SIG-M5 treated with dmso at 0.1 percent for 504 hours (cell line): ENCODE results near the gene APOM.

Source experiments
- DNase-seq: peaks from one replicate; lab custom pipeline; 2025; ENCODE audit not compliant: unreplicated experiment; lab: John Stamatoyannopoulos, UW

APOM gene

DNA sequence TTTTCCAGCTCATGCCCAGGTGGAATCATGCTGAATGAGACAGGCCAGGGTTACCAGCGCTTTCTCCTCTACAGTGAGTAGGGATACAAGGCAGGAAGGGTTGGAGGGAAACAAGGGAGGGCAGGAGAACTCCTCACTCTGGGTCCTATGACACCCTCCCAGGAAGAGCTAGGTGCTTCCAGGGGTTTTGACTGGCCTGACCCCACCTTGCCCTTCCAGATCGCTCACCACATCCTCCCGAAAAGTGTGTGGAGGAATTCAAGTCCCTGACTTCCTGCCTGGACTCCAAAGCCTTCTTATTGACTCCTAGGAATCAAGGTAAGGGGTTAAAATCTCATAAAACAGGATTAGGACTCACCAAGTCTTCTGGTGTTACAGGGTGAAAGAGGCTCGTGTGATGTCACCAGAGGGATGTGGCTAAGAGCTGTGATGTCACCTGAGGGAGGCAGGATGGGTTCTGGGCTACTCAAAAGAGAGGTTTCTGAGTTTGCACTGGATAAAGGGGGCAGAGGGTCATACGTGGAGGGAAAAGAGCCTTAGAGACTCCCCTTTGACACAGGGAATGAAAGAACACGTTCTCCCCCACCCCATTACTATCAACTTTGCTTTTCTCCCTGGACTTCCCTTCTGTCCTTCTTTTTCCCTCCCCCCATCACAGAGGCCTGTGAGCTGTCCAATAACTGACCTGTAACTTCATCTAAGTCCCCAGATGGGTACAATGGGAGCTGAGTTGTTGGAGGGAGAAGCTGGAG, 1.9 kb downstream of the APOM start:
- no peak for DNase-seq

DNA sequence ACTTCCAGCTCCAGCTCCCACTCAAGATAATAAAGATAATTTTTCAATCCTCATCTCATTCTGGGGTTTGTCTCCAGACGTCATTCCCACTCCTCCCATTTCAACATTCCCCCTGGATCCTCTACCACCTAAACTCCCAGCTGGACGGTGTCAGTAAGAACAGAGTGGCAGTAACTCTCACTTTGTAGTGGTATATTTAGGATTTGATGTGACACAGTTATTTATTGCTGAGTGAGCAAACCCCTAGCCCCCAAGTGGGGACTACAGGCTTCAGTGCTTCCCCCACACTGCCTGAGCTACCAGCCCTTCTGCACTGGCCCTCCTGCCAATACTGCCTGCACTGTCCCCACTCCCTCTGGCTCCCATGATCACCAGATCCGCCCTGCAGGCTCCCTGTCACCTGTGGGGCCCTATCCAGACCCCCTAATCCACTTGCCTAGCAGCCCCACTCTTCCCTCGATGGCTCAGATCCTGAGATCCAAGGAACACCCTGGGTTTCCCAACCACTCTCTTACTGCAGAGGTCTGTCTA, 2.5 kb downstream of the APOM start:
- no peak for DNase-seq

DNA sequence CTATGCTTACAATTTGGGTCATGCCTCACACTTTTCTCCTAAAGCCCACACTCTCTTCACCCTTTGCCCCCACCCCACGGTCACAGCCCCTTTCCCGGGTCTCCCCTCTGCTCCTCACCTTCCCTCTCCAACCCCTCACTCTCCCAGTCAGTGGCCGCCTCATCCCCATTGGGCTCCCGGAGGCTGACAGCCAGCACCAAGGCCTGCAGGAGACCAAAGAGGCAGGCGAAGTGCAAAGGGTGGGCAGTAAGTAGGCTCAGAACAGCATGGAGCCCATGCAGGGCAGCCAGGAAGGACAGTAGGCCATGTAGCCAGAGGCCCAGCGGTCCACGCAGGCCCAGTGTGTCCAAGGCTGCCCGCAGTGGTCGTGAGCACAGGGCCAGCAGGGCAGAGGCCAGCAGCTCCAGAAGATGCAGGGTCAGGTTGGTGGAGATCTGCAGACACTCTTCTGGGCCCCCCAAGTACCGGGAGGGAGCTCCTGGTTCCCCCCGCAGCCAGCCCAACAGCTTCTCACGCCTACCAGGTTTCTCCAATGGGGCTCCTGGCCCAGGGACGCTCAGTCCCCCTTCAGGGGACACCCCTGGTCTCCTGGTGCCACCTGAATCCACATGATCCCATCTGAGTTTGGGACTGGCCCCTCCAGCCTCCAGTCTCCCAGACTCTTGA, 3.4 kb downstream of the APOM start:
- DNase-seq, result no peak

DNA sequence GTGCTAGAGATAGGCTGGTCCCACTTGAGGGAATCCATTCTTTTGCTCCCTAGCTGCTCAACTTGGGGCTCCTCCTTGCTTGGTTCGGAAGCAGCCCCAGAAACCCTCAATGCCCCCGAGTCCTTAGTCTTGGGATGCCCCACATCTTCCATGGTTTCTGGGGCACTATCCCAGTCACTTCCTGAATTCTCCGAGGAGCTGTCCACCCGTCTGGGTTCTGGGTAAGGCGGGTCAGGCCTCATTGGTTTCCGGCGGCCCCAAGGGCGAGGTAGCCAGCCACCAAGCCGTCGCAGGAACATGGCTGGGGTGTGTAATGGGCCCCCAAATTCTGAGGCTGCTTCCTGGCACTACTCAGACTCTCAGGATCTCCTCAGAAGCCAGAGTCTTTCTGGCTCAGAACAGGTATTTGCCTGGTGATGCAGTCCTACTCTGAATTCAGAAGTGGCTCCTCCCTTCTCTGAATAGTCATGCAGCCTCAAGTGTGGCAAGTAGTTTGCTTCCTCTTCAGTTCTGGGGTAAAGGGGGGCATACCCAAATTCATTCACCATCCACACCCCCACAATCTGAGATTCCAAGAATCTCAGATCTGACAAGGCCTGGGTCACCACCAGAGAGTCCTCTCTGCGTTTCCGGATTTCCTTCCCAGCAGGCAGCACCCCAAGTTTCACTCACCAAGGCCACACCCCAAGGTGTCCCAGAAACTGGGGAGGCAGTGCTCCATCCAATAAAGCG, 4.1 kb downstream of the APOM start:
- DNase-seq, result peak; percentile 42

DNA sequence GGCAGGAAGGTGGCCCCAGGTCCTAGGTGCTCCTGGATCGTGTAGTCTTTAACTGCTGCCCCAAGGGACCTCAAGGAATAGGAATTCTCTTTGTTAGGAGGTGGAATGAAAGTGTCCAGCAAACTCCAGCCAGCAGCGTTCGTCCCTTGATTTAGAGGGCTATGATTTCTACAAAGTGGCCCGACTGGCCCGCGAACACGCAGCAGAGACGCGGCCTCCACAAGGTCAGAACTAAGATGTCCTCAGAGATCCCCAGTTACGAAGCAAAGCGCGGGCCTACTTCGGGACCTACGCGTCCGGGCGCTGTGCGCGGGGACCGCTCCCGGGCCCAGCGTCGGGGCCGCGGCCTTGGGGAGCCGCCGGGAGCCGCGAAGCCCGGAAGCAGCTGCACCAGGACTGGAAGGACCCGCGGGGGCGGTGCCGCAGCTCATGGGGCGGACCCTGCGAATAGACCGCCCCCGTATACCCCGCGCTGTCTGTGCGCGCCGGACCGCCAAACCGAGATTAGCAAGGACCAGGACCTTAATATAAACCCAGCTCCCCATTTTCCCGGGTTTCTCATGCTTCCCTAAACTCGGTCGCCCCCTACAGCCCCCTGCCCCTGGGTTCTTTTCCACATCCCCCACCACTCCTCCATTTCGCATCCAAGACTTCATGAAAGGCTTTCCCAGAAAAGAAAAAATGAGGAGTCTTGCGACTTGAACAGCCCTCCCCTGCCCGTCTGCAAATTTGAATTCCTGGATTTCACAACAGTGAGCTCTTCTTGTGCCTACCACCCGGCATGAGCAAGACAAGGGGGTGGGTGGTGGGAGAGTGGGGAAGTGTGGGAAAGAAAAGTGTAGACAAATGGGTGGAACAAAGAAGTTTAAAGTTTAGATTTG, 4.9 kb downstream of the APOM start, which contains the start of gene C6orf47:
C6orf47 (minus strand) TSS at position 398 of the 881 bp plus-strand sequence. CDS start 831 bp downstream, outside the sequence.
- DNase-seq, result peak; percentile 80

DNA sequence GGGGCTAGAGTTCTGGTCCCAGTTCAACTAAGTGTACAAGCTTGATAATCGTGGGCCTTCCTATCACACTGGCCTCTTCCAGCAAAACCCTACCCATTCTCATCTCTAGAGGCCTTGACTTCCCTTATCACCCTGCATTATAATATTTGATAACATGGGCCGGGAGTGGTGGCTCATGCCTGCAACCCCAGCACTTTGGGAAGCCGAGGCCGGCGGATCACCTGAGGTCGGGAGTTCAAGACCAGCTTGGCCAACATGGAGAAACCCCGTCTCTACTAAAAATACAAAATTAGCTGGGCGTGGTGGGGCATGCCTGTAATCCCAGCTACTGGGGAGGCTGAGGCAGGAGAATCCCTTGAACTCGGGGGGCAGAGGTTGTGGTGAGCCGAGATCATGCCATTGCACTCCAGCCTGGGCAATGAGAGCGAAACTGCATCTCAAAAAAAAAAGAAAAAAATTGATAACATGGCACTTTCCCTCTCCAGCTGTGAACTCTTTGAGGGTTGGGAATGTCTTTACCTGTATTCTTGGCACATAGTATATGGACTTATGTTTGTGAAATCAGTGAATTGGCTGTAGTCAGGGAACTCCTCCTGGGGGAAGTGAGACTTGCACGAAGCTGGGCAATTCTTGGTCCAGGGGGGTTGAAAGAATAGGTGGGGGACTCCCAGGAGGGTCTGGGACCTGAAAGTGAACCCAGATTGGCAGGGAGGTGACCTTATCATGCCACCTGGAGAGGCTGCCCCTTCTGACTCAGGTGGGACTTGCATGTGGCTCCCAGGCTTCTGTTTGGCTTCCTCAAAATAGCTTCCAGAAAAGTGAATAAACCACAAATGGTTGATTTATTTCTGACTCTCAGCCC, 5.8 kb downstream of the APOM start:
- no peak for DNase-seq

DNA sequence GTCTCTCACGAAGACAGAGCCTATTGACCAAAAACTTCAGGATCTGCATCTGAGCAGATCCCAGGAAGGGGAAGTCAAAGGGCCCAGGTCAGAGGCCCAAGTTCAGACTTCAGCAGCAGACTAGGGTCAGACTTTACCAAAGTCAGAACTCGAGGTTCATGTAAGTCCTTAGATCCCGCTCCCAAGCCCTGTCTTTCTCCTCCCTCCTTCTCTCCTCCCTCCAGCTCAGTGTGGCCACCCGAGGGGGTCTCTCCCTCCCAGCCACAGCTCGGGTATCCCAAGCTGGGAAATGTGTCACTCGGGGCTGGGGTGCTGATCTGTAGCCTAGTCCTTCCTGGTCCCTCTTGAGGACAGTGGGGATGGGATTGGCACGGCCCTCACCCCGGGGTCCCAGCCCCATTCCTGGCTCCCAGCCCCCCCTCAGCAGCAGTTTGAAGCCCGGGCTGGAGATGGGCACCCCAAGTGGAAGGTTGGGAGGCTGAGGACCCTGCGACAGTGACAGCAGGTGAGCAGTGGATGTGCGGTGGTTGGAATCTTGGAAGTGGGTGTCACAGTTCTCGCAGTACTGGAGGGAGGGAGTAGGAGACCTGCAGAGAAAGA, 6.5 kb downstream of the APOM start:
- no peak for DNase-seq

DNA sequence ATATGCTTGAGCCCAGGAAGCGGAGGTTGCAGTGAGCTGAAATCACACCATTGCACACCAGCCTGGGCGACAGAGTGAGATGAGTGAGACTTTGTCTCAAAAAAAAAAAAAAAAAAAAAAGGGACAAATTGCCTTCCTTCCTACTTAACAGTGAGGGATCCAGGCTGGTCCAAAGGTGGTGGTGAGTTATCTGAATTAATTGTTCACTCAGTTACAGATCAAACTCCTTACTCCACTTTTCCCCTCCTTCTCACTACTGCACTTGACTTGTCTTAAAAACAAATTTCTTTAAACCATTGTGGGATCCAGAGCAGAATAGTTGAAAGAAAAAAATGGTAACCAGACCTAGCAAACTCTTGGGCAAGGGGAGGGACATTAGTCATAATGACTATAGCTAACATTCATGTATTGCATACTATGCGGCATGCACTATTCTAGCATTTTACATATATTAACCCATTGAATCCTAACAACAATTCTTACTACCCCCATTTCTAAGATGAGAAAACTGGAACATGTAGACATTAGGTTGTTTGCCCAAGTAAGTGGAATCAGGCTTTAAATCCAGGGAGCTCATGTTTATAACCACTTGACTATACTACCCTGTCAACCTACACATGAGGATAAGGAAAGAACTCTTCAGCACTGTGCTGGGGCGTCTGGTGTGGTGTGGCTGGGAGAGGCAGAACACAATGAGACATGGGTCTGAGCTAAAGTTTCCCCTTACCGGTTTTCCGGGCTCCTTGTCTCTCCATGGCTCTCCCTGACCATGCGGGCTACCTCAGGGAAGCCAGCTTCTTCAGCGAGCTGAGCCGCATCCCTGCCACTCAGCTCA, 7.6 kb downstream of the APOM start:
- DNase-seq, result no peak

DNA sequence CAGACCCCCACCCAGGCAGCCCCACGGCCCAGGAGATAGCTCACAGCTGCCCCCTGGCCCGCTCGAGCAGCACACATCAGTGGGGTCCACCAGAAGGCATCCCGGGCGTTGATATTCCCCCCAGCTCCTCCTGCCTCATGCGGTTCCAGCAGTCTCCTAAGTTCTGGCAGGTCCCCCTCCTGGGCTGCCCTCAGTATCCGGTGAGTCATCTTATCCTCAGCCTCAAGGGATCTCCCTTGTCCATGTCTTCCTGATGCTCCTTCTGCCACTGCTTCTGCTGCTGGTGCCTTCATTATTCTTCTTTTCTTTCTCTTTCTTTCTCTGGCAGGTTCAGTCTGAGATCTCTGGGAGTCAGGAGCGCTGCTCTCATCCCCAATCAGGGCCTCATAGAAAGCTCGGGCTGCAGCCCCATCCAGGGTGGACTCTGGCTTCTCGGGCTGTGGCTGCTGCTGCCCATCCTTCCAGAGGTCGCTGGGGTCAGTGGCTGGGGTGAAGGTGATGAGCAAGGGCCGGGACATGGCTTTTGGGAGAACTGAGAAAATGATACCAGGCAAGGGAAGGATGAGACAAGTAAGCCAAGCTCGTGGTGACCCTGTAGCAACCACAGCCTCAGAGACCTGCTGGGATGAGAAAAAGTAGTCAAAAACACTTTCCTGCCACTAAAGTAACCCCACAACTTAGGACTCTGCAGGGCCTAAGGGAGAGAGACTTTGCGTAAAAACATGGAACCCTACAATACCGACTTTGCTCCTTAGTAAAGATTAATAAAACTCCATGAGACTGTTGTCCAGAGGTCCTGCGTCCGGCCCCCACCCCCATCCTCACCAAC, 8.5 kb downstream of the APOM start:
- DNase-seq, result peak; percentile 47

DNA sequence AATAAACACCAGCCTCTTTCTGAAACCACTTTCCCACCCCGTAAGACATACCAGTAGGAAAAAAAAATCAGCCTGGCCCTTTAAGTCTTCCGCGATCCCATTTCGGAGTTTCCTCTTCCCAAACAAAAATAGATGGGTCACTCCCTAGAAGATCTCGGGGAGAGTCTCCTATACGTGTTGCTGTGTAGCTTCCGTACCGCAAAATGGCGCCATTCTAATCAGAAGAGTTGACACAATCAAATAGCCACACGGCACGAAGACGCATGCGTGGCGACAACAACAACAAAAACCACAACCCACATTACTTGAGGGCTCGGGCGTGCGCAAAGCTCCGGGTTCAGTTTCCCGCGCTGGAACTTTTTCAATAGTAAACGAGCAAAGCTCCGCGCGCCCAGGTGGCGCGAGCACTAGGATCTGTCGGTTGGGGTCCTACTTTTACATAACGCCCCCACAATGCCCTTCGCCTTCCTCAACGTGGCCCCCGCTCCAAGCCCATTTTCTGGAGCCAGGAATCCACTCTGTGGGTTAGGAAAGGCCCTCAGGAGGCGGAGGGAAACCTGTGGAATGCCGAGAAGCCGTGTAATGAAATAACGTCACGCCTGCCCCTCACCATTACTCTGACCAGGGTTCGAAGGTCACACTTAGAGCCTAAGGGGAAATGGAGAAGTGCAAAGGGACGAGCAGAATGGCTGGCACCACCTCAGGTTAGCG, 9.3 kb downstream of the APOM start, which contains the start of gene GPANK1:
GPANK1 (minus strand) TSS at position 208 of the 711 bp plus-strand sequence. CDS start 519 bp downstream, outside the sequence.
- peak; percentile 96 for DNase-seq

DNA sequence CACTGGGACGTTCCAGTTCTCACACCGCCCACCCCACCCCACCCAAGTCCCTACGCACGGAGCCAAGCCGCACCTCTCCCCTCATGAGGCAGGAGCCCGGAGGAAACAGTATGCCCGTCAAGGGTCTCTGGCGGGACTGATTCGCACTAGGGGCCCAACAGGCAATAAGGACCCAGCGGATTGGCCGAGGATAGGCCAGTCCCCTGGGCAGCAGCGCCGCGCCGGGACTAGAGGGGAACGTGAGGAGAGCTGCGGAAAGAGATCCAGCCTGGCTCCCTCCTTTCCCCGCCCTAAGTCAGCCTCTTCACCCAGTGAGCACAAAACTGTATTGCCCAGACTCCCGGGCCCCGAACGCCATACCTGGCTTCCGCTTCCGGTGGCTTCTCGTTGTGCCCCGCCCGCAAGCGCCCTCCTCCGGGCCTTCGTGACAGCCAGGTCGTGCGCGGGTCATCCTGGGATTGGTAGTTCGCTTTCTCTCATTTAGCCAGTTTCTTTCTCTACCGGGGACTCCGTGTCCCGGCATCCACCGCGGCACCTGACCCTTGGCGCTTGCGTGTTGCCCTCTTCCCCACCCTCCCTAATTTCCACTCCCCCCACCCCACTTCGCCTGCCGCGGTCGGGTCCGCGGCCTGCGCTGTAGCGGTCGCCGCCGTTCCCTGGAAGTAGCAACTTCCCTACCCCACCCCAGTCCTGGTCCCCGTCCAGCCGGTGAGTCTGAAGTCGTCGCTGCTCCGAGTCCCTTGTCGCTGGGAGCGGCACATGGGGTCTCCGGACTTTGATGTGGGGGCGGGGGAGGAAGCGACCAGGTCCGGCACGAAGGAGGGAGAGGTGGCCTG, 10.0 kb downstream of the APOM start, which contains the start of gene CSNK2B:
CSNK2B (plus strand) TSS at position 580 of the 836 bp plus-strand sequence. CDS start 752 bp downstream, outside the sequence.
- peak; percentile 98 for DNase-seq

DNA sequence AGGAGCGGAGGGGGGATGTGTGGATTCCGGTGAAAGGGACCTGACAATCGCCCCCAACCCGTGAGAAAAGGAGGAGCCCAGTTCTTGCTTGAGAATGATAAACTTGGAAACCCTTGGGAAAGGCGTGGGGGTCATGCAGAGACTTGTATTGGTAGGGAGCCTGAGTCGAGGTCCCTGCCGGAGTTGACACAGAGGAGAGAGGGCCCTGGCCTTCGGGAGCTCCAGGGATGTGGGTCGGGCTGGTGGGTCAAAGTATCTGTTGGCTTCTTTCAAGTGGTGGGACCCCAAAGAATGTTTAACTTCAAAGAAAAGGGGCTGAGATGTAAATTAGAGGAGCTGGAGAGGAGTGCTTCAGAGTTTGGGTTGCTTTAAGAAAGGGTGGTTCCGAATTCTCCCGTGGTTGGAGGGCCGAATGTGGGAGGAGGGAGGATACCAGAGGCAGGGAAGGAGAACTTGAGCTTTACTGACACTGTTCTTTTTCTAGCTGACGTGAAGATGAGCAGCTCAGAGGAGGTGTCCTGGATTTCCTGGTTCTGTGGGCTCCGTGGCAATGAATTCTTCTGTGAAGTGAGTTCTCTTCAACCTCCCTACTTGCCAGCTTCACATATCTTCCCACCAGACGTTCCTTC, 10.8 kb downstream of the APOM start:
- no peak for DNase-seq

DNA sequence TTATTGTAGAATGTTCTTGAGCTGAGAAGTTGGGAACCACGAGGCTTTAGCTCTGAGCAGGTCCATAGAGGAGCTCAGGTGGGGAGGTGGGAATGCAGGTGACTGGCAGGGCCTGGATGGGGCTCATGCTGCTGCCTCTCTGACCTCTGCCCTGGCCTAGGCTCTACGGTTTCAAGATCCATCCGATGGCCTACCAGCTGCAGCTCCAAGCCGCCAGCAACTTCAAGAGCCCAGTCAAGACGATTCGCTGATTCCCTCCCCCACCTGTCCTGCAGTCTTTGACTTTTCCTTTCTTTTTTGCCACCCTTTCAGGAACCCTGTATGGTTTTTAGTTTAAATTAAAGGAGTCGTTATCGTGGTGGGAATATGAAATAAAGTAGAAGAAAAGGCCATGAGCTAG, 14.0 kb downstream of the APOM start, which contains the start of gene LY6G5B:
LY6G5B (plus strand) TSS at position 301 of the 400 bp plus-strand sequence. CDS start 975 bp downstream, outside the sequence.
- DNase-seq, result no peak

DNA sequence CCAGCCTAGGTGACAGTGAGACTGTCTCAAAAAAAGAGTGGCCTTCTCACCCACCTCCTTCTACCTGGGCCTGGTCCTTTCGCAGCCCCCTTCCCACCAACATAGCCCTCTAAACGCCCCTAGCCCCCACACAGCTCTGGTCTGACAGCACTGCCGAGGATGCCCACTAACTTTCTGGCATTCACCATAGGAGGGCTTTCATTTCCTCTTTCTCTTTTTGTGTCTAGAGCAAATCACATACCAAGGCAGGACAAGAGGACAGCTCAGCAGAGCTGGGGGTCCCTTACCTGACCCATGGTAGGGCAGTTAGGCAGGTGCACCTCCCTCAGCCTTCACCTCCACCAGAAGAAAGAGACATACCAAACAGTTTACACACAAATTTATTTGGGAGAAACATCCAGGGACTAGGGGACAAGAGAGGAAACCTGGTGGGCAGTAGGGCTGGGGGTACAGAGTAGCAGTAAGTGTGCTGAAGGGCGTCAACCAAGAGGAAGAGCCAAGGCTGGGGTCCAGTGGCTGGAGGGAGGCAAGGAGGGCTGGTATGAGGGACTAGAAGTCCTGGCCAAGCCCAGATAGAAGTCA, 20.7 kb downstream of the APOM start:
- peak; percentile 39 for DNase-seq

DNA sequence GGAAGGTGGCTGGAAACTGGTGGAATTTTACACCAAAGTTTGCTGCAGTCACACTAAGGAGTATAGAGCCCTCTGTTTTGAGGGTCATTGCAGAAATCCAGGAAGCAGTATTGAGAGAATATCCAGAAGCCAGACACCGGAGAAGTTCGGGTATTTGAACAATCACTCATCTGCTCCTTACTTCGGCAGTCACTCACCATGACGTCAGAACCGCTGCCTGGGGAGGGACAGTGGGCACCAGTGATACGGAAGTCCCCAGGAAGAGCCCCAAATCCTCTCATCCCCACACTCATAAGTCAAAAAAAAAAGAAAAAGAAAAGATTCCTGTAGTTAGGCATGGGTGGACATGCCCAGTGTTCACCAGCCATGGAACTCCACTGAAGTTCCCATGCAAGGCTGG, 21.2 kb downstream of the APOM start:
- no peak for DNase-seq
